Skeletal muscle tissue (tissue), 4 donors: ENCODE data around the gene DAW1. TPM values are rescaled to one million over a fixed set of nuclear protein-coding genes. Genes with fewer than 3 reads are reported as not detected.

Source experiments
- H3K27ac ChIP-seq: one replicate; pipeline ENCODE4 v1.7.0; 2013; ENCODE audit warnings: mild to moderate bottlenecking, low read depth, low read length, inconsistent platforms
- H3K27me3 ChIP-seq, 3 donors: one replicate each; pipeline ENCODE4 v1.7.0; 2013; ENCODE audit warnings: low read length in 3 of 3; ENCODE audit not compliant: control insufficient read depth in 3 of 3, insufficient read depth in 3 of 3
- H3K36me3 ChIP-seq, 3 donors: one replicate each; pipeline ENCODE4 v1.7.0; 2013; ENCODE audit warnings: low read length in 3 of 3; ENCODE audit not compliant: control insufficient read depth in 3 of 3, insufficient read depth in 3 of 3
- H3K4me1 ChIP-seq, 3 donors: one replicate each; pipeline ENCODE4 v1.7.0; 2013; ENCODE audit warnings: low read length in 3 of 3, mild to moderate bottlenecking in 3 of 3; ENCODE audit not compliant: control insufficient read depth in 3 of 3, insufficient read depth in 3 of 3
- H3K4me3 ChIP-seq, 3 donors: one replicate each; pipeline ENCODE4 v1.7.0; 2013; ENCODE audit warnings: low read length in 3 of 3
- H3K9ac ChIP-seq, 3 donors: one replicate each; pipeline ENCODE4 v1.7.0; 2013; ENCODE audit warnings: low read length in 3 of 3, mild to moderate bottlenecking in 3 of 3, moderate library complexity in 2 of 3, low read depth in 1 of 3
- H3K9me3 ChIP-seq, 3 donors: one replicate each; pipeline ENCODE4 v1.7.0; 2013; ENCODE audit warnings: low read length in 3 of 3; ENCODE audit not compliant: control insufficient read depth in 3 of 3
- total RNA-seq: library from RNA; depleted of rRNA; stranded (reverse); fragments of >200 nt; gene quantifications from one replicate; pipeline ENCODE4 v1.2.3, GENCODE V29; 2014
- donor health status: Osteomylitis.

The DAW1 gene
- total RNA-seq, 1 donor from 2014 or later, result not detected

- H3K4me1 ChIP-seq, result no peaks in the 10 kb centered on the region
- H3K9ac ChIP-seq, result no peak overlapping the region
- no peak overlapping the region for H3K27ac ChIP-seq
- no peaks in the 10 kb centered on the region for H3K36me3 ChIP-seq
- no peak overlapping the region for H3K4me3 ChIP-seq
- no peaks in the 10 kb centered on the region for H3K9me3 ChIP-seq
- peaks cover 4 to 8% (median 7%) of the 10 kb centered on the region in 3 donors for H3K27me3 ChIP-seq
Observed at GRCh38 chr2:227876300-227876801, 4.9 kb downstream of the DAW1 start.

GRCh38 chr2:227877421-227878310 lies 6.2 kb downstream of the DAW1 start:
- Histone ChIP-seq H3K9ac (no peak overlapping the region), H3K27me3 (peaks cover 0 to 4% (median 3%) of the 10 kb centered on the region in 3 donors), H3K36me3 (no peaks in the 10 kb centered on the region), H3K4me3 (no peak overlapping the region), H3K9me3 (no peaks in the 10 kb centered on the region), H3K4me1 (no peaks in the 10 kb centered on the region), H3K27ac (no peak overlapping the region)

GRCh38 chr2:227880460-227880859 lies 9.0 kb downstream of the DAW1 start:
- Histone ChIP-seq H3K4me1 (no peaks in the 10 kb centered on the region), H3K9me3 (no peaks in the 10 kb centered on the region), H3K4me3 (no peak overlapping the region), H3K9ac (no peak overlapping the region), H3K27ac (no peak overlapping the region), H3K27me3 (no peaks in the 10 kb centered on the region), H3K36me3 (no peaks in the 10 kb centered on the region)

GRCh38 chr2:227881866-227882517 lies 10.6 kb downstream of the DAW1 start:
- Histone ChIP-seq H3K4me1 (no peaks in the 10 kb centered on the region), H3K9ac (no peak overlapping the region), H3K4me3 (no peak overlapping the region), H3K27me3 (no peaks in the 10 kb centered on the region), H3K9me3 (no peaks in the 10 kb centered on the region), H3K36me3 (no peaks in the 10 kb centered on the region), H3K27ac (no peak overlapping the region)

- H3K27ac ChIP-seq, result no peak overlapping the region
- H3K36me3 ChIP-seq, result no peaks in the 10 kb centered on the region
- H3K4me3 ChIP-seq, result no peak overlapping the region
- no peaks in the 10 kb centered on the region for H3K27me3 ChIP-seq
- H3K9ac ChIP-seq, result no peak overlapping the region
- no peaks in the 10 kb centered on the region for H3K9me3 ChIP-seq
- H3K4me1 ChIP-seq, result no peaks in the 10 kb centered on the region
Observed at GRCh38 chr2:227884511-227884947, 13.1 kb downstream of the DAW1 start.

GRCh38 chr2:227886149-227886548 lies 14.7 kb downstream of the DAW1 start:
- H3K27me3 ChIP-seq, result no peaks in the 10 kb centered on the region
- H3K4me3 ChIP-seq, result no peak overlapping the region
- H3K4me1 ChIP-seq, result no peaks in the 10 kb centered on the region
- no peak overlapping the region for H3K9ac ChIP-seq
- H3K27ac ChIP-seq, result no peak overlapping the region
- H3K9me3 ChIP-seq, result no peaks in the 10 kb centered on the region
- H3K36me3 ChIP-seq, result no peaks in the 10 kb centered on the region

GRCh38 chr2:227888289-227888688 lies 16.9 kb downstream of the DAW1 start:
- Histone ChIP-seq H3K9ac (no peak overlapping the region), H3K4me1 (no peaks in the 10 kb centered on the region), H3K9me3 (no peaks in the 10 kb centered on the region)

GRCh38 chr2:227889336-227889735 lies 17.9 kb downstream of the DAW1 start:
- Histone ChIP-seq H3K27ac (no peak overlapping the region), H3K4me3 (no peak overlapping the region), H3K36me3 (no peaks in the 10 kb centered on the region), H3K4me1 (no peaks in the 10 kb centered on the region), H3K9me3 (no peaks in the 10 kb centered on the region), H3K27me3 (no peaks in the 10 kb centered on the region), H3K9ac (no peak overlapping the region)

More at GRCh38 chr2:227888289-227888688, 16.9 kb downstream of the DAW1 start:
- H3K4me3 ChIP-seq, result no peak overlapping the region
- H3K27ac ChIP-seq, result no peak overlapping the region
- no peaks in the 10 kb centered on the region for H3K36me3 ChIP-seq
- H3K27me3 ChIP-seq, result no peaks in the 10 kb centered on the region

- Histone ChIP-seq H3K27me3 (no peaks in the 10 kb centered on the region), H3K9ac (no peak overlapping the region), H3K4me3 (no peak overlapping the region), H3K9me3 (no peaks in the 10 kb centered on the region), H3K27ac (no peak overlapping the region), H3K36me3 (no peaks in the 10 kb centered on the region), H3K4me1 (no peaks in the 10 kb centered on the region)
Observed at GRCh38 chr2:227890495-227891079, 19.2 kb downstream of the DAW1 start.

- Histone ChIP-seq H3K9ac (no peak overlapping the region), H3K27ac (no peak overlapping the region), H3K4me1 (no peaks in the 10 kb centered on the region), H3K9me3 (no peaks in the 10 kb centered on the region), H3K36me3 (no peaks in the 10 kb centered on the region), H3K27me3 (no peaks in the 10 kb centered on the region), H3K4me3 (no peak overlapping the region)
Observed at GRCh38 chr2:227891673-227892072, 20.2 kb downstream of the DAW1 start.
